NB4 (cell line): ENCODE data around the gene CHMP2A.

Experiments used
- CTCF ChIP-seq: IDR thresholded peaks from one replicate; pipeline ENCODE4 v1.5.1; 2012; ENCODE audit warnings: low read depth, low read length
- POLR2A ChIP-seq: IDR thresholded peaks from 2 replicates; pipeline ENCODE4 v1.6.1; 2011; ENCODE audit warnings: mild to moderate bottlenecking; ENCODE audit not compliant: insufficient read length; ENCODE audit errors: extremely low read depth

DNA sequence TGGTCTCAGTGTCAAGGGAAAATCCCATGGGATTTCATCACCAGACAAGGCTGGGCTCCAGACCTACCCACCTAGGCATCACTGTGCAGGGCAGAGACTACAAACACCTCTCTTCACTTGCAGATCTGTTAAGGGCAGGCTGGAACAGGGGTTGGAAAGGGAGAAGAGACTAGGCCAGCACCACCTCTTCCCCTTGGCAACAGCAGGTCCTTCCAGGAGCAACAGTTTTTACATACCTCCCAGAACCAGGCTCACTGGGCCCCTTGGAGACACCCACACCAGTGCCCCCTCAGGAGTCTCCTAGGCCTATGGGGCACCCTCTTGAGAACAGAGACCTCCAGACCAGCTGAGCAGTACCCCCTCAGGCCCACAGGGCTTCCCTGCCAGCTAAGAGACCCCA is 6.0 kb upstream of the CHMP2A start:
- peak; percentile 6 for TF ChIP-seq POLR2A
- TF ChIP-seq CTCF: no peak
